ENCODE measurements around the gene MOGAT1.

DNA sequence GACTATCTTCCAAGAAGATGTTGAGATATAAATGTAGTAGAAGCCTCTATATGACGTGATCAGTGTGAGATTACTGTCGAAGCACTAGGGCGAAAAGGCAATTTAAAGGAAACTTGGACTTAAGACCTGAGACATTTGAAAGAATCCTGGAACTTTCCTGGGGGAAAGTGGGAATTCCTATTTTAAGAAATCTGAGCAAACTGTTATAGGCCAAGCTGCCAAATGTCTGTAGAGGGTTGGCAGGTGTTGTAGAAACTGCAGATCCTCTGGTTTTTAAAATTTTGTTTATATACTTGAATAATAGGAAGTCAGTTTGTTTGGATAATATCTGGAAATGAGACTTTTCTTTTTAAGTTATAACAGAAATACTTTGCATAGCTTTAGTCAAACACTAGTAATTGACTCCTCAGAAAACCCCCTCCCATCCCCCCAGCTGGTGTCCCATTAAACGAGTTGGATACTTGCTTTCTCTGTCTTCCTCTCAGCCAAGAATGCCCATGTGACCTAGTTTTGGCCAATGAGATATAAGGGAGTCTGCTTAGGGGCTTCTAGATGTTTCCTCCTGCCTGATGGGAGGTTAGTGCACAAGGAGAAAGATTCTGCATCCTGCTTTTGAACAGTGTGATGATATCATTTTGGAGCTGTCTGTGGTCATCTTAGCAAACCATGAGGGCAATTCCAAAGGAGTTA lies 61.2 kb downstream of the MOGAT1 start:
- TF ChIP-seq, protein P1, sequence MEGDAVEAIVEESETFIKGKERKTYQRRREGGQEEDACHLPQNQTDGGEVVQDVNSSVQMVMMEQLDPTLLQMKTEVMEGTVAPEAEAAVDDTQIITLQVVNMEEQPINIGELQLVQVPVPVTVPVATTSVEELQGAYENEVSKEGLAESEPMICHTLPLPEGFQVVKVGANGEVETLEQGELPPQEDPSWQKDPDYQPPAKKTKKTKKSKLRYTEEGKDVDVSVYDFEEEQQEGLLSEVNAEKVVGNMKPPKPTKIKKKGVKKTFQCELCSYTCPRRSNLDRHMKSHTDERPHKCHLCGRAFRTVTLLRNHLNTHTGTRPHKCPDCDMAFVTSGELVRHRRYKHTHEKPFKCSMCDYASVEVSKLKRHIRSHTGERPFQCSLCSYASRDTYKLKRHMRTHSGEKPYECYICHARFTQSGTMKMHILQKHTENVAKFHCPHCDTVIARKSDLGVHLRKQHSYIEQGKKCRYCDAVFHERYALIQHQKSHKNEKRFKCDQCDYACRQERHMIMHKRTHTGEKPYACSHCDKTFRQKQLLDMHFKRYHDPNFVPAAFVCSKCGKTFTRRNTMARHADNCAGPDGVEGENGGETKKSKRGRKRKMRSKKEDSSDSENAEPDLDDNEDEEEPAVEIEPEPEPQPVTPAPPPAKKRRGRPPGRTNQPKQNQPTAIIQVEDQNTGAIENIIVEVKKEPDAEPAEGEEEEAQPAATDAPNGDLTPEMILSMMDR (IDR thresholded peaks at IDR 0.05; ENCODE audit: insufficient read depth, low read depth, low read length): no peak
- no peak for TF ChIP-seq EZH2 (IDR thresholded peaks at IDR 0.05; ENCODE audit: insufficient read depth, low read length)
